Jurkat, Clone E6-1 (cell line): ENCODE data around the gene HORMAD1.
A peak's percentile ranks its signal among the peaks of the same experiment; 100 is the strongest.
"Not testable (repeated sequence)": the region's sequence is repeated elsewhere in the genome, so short reads cannot be mapped to it uniquely, and the experiment has no call there.

Experiments
- DNase-seq: peaks from one replicate; pipeline ENCODE4 v3.0.0-alpha.2; 2011; ENCODE audit warnings: low read depth, low spot score
- H3K4me3 ChIP-seq: 2 replicates; pipeline ENCODE4 v1.5.1; 2011; ENCODE audit warnings: mild to moderate bottlenecking, low read length, control low read depth, moderate library complexity

Gene HORMAD1

GRCh38 chr1:150708595-150708994 lies 12.1 kb downstream of the HORMAD1 start:
- no peak for DNase-seq
- no peak overlapping the region for H3K4me3 ChIP-seq

DNA sequence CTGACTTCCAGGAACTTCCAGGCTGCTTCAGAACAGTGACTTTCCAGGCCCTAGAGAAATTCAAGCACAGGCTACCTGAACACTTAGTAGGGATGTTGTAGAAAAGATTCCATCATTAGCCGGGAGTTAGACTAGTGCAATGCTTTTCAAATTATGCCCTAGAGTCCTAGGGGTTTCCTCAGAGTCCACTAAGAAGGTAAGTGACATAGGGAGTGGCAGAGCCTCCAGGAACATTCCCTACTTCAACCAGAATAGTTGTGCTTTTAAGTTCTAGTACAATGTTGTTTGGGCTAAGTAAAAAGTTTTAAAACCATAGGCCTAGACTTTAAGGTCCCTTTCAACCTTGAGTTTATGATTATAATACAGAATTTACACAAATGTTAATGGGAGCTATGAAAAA lies 14.6 kb downstream of the HORMAD1 start:
- H3K4me3 ChIP-seq, result no peak overlapping the region
- no peak for DNase-seq

GRCh38 chr1:150703427-150703826 lies 17.3 kb downstream of the HORMAD1 start:
- H3K4me3 ChIP-seq, result no peak overlapping the region
- DNase-seq, result no peak

- peak within 1 kb of the TSS; percentile 92 for H3K4me3 ChIP-seq
- peak; percentile 99 for DNase-seq
These were observed 23.4 kb downstream of the HORMAD1 start, which contains the start of gene GOLPH3L for GRCh38 chr1:150696995-150697927. Gene GOLPH3L, minus strand, starts transcription at chr1:150697154. Its CDS starts 2,316 bp downstream, at chr1:150694838.

GRCh38 chr1:150696590-150696989 lies 24.1 kb downstream of the HORMAD1 start:
- no peak for DNase-seq
- peak overlapping the region; percentile 92 for H3K4me3 ChIP-seq

DNA sequence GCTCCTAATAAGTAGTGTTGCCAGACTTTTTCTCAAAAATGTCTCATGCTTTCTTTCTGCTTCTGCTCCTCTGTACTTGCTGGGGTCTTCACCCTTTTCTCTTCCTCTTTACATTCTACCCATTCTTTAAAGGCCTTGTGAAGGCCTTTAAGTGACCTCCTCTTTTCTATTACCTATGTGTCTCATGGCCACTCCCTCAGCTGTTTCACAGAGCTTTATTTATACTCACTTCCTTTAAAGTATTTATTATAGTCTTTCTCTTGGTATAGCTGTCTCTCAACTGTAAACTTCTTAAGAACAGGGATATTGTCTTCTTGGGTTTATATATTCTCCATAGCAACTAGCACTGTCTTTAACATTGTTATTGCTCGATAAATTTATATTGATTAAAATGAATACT lies 24.5 kb downstream of the HORMAD1 start:
- peak overlapping the region; percentile 92 for H3K4me3 ChIP-seq
- DNase-seq, result no peak

DNA sequence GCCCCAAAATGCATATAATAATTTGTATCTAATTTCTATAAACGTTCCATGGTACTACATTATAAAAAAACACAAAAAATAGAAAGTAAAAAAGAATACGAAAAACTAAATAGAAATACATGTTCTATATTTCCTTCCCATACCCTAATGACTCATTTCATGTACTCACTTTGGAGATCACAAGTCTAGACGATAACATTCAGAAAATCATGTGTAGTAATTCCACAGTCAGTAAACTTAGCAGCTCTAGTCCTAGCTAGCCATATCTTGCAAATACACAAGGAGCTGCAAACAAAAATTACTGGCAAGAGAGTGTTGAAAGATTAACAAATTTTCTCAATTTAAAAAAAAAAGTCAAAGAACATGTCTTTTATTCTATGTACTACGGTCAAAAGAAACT lies 25.1 kb downstream of the HORMAD1 start:
- no peak overlapping the region for H3K4me3 ChIP-seq
- DNase-seq, result no peak

- DNase-seq, result no peak
- no peak overlapping the region for H3K4me3 ChIP-seq
These were observed 28.0 kb downstream of the HORMAD1 start for GRCh38 chr1:150692720-150693119.

DNA sequence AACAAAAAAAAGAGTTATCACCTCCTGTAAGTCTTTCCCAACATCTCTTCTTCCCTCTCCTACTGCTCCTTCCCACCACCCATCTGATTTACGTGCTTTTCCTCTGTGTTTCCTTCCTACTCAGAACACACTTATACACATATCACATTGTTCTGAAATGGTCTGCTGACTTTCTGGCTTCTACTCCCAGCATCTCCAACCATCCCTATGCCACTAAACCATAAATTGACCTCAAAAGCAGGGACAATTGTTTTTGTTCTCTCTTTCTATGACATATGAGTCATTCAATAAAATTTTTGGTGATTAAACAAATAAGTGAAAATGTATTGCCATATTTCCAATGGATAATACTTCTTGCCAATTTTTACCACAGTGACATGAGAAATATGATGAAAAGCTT lies 31.9 kb downstream of the HORMAD1 start:
- DNase-seq, result no peak
- no peak overlapping the region for H3K4me3 ChIP-seq

DNA sequence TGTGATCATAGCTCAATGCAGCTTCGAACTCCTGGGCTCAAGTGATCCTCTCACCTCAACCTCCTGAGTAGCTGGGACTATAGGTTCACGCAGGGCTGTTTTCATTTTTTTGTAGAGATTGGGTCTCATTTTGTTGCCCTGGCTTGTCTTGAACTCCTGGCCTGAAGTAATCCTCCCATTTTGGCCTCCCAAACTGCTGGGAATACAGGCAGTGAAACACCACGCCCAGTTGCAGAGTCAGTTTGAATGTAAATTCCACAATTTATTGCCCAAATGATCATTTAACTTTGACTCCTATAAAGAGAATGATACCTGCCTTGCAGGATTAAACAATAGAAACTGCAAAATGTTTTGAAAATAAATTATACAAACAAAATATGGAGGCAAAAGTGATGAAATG lies 34.4 kb downstream of the HORMAD1 start:
- no peak overlapping the region for H3K4me3 ChIP-seq
- no peak for DNase-seq

GRCh38 chr1:150683914-150684313 lies 36.8 kb downstream of the HORMAD1 start:
- H3K4me3 ChIP-seq, result no peak overlapping the region
- no peak for DNase-seq

DNA sequence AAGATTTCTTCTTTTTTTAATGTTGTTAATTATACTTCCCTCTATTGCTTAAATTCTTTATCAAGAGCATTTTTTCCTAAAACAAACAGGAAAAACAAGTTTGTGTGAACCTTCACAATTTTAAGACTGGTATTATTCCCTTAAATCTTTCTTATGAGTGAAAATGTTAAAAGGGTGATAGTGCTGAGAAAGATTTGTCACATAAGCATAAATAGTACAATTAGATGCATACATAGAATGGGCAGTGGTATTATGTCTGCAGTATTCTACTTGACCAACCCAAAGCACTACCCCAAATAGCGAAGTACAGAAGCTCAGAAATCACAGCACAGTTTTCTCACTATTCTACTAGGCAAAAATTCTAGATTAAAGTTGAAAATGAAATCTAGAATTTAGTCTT lies 41.7 kb downstream of the HORMAD1 start:
- no peak overlapping the region for H3K4me3 ChIP-seq
- DNase-seq, result no peak

DNA sequence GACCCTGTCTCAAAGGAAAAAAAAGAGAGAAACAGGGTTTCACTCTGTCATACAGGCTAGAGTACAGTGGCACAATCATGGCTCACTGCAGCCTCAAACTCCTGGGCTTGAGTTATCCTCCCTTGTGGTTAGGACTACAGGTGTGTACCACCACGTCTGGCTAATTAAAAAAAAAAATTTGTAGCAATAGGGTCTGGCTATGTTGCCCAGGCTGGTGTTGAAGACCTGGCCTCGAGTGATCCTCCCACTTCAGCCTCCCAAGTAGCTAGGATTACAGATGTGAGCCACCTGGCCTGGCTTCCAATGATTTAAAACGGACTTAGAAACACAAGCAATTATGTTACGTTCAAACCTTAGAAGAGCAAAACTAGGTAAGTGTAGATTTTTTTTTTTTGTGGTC lies 45.8 kb downstream of the HORMAD1 start:
- no peak overlapping the region for H3K4me3 ChIP-seq
- DNase-seq, result no peak

- DNase-seq, result no peak
- no peak overlapping the region for H3K4me3 ChIP-seq
These were observed 57.4 kb downstream of the HORMAD1 start for GRCh38 chr1:150663321-150663720.

GRCh38 chr1:150662811-150663210 lies 57.9 kb downstream of the HORMAD1 start:
- no peak overlapping the region for H3K4me3 ChIP-seq
- DNase-seq, result no peak

- no peak overlapping the region for H3K4me3 ChIP-seq
- DNase-seq, result no peak
These were observed 59.5 kb downstream of the HORMAD1 start for GRCh38 chr1:150661156-150661555.

DNA sequence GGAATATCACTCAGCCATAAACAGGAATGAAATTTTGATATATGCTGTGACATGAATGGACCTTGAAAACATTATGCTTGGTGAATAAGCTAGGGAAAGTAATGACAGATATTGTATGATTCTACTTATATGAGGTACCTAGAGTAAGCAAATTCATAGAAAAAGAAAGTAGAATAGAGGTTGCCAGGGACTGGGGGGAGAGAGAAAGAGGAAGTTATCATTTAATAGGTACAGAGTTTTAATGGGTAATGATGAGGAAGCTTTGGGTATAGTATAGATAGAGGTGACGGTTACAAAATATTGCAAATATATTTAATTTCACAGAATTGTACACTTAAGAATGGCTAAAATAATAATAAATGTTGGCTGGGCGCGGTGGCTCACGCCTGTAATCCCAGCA lies 60.1 kb downstream of the HORMAD1 start:
- DNase-seq, result no peak
- H3K4me3 ChIP-seq, result no peak overlapping the region

DNA sequence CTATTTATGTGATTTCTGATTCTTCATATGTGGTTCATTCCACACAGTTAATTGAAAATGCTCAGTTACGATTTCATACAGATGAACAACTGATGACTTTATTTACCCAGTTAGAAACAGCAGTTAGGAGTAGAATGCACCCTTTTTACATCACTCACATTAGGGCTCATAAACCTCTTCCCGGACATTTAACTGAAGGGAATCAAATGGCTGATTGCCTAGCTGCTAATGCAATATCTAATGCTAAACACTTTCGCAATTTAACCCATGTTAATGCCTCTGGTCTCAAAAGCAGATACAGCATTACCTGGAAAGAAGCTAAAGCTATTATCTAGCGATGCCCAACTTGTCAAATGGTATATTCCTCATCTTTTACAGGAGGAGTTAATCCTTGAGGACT lies 63.6 kb downstream of the HORMAD1 start:
- not testable (repeated sequence) for DNase-seq

DNA sequence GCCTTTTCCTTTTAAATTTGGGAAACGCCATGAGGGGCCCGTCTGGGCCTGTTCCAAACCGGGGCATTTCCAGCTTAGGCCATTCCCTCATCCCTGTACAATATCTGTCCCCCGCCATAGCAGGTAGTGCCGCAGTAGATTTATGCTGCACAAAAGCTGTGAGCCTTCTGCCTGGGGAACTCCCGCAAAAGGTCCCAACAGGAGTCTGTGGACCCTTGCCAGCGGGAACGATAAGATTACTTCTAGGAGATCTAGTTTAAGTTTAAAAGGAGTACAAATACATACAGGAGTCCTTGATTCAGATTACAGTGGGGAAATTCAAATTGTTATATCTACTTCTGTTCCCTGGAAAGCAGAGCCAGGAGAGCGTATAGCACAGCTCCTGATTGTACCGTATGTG lies 66.1 kb downstream of the HORMAD1 start:
- H3K4me3 ChIP-seq, DNase-seq: not testable (repeated sequence)

More for the DNA sequence above, 63.6 kb downstream of the HORMAD1 start:
- not testable (repeated sequence) for H3K4me3 ChIP-seq

DNA sequence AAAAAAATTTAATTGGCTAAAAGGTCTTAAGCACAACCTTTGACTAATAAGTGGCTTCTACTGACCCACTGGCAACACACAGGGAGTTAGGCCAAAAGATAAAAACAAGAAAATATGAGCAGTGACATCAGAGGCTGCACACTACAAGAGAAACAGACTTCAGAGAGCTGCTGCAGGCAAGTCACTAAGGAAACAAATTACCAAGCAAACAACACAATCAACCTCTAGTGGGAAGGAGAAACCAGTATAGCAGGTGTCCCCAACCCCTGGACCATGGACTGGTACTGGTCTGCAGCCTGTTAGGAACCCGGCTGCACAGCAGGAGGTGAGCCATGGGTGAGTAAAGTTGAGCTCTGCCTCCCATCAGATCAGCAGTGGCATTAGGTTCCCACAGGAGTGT lies 70.5 kb downstream of the HORMAD1 start:
- DNase-seq, result no peak
- no peak overlapping the region for H3K4me3 ChIP-seq
